Stimulated activated CD8-positive, alpha-beta memory T cell treated with anti-CD3 and anti-CD28 coated beads, Interleukin-4, amount 100 ng/mL, for 4 hours (primary cell): Measurements from ENCODE around the gene ZIC4.

Experiments
- DNase-seq, 2 donors: peaks; one replicate each; pipeline ENCODE4 v3.0.0-alpha.2; 2020; ENCODE audit warnings: low read depth in 2 of 2, low spot score in 1 of 2

Gene ZIC4

GRCh38 chr3:147356145-147356908 is 50.0 kb downstream of the ZIC4 start:
- DNase-seq = no peak

GRCh38 chr3:147355753-147356090 is 50.6 kb downstream of the ZIC4 start:
- DNase-seq = no peak

GRCh38 chr3:147355084-147355752 is 51.1 kb downstream of the ZIC4 start:
- DNase-seq = no peak

- no peak for DNase-seq
Observed at GRCh38 chr3:147354623-147355022, 51.7 kb downstream of the ZIC4 start.

- DNase-seq = no peak
Observed at GRCh38 chr3:147351301-147351700, 55.0 kb downstream of the ZIC4 start.

GRCh38 chr3:147348976-147349375 is 57.4 kb downstream of the ZIC4 start:
- no peak for DNase-seq

GRCh38 chr3:147343926-147344325 is 62.4 kb downstream of the ZIC4 start:
- DNase-seq = no peak

GRCh38 chr3:147341727-147342126 is 64.6 kb downstream of the ZIC4 start:
- no peak for DNase-seq

GRCh38 chr3:147336543-147337278 is 69.6 kb downstream of the ZIC4 start:
- no peak for DNase-seq
